Natural killer cell (primary cell): ENCODE measurements around the gene CDC20. TPM values are rescaled to one million over a fixed set of nuclear protein-coding genes. Genes with fewer than 3 reads are reported as not detected.
A peak's percentile ranks its signal among the peaks of the same experiment; 100 is the strongest.

Source experiments
- ATAC-seq, 3 donors: fragments of 150-1000 bp in 2 of 3; fragments of 200-7000 bp in 1 of 3; cut with Tn5 transposase; 1 replicate in 1 of 3; 2 replicates in 2 of 3; pipeline ENCODE4 v1.10.0; 2021; ENCODE audit warnings: mild to moderate bottlenecking in 2 of 3, moderate library complexity in 2 of 3
- DNase-seq, 2 donors: peaks; one replicate each; pipeline versions ENCODE4 v3.0.0 to v3.0.0-alpha.2; 2013 to 2021; ENCODE audit warnings: mixed read lengths in 1 of 2
- H3K27ac ChIP-seq: one replicate; pipeline ENCODE4 v1.5.1; 2013; ENCODE audit warnings: mild to moderate bottlenecking, low read length
- H3K27me3 ChIP-seq: one replicate; pipeline ENCODE4 v1.6.1; 2013; ENCODE audit warnings: low read length; ENCODE audit not compliant: control insufficient read depth, insufficient read depth
- H3K36me3 ChIP-seq: one replicate; pipeline ENCODE4 v1.6.1; 2013; ENCODE audit warnings: low read length; ENCODE audit not compliant: control insufficient read depth, insufficient read depth
- H3K4me1 ChIP-seq: one replicate; pipeline ENCODE4 v1.6.1; 2013; ENCODE audit warnings: low read length; ENCODE audit not compliant: control insufficient read depth, insufficient read depth
- H3K4me3 ChIP-seq: one replicate; pipeline ENCODE4 v1.5.1; 2013; ENCODE audit warnings: low read length
- H3K9me3 ChIP-seq: one replicate; pipeline ENCODE4 v1.6.1; 2013; ENCODE audit warnings: low read length; ENCODE audit not compliant: control insufficient read depth, insufficient read depth
- H3K27ac Mint-ChIP-seq, 2 donors: one replicate each; pipeline ENCODE4 v1.8.0; 2022; ENCODE audit warnings: mild to moderate bottlenecking in 2 of 2, mixed read lengths in 2 of 2, moderate library complexity in 1 of 2
- H3K27me3 Mint-ChIP-seq, 2 donors: one replicate each; pipeline ENCODE4 v1.8.0; 2022; ENCODE audit warnings: low read depth in 2 of 2, mixed read lengths in 2 of 2
- H3K36me3 Mint-ChIP-seq: one replicate; pipeline ENCODE4 v1.8.0; 2022; ENCODE audit warnings: mixed read lengths
- H3K4me1 Mint-ChIP-seq, 2 donors: one replicate each; pipeline ENCODE4 v1.8.0; 2022; ENCODE audit warnings: mixed read lengths in 2 of 2
- H3K4me3 Mint-ChIP-seq: one replicate; pipeline ENCODE4 v1.8.0; 2022; ENCODE audit warnings: mild to moderate bottlenecking, moderate library complexity, mixed read lengths
- H3K9me3 Mint-ChIP-seq, 2 donors: one replicate each; pipeline ENCODE4 v1.8.0; 2022; ENCODE audit warnings: mixed read lengths in 2 of 2
- CTCF ChIP-seq: fragments of 200-600 bp; IDR thresholded peaks from one replicate; pipeline ENCODE4 v1.8.0; 2022; ENCODE audit warnings: antibody characterized with exemption
- WGBS: methylation state at CpG from one replicate; pipeline ENCODE4 v1.1.7; 2013; ENCODE audit warnings: missing lambda C conversion rate; ENCODE audit not compliant: insufficient coverage; 5-methylcytosine and 5-hydroxymethylcytosine counted together
- intact Hi-C: fragments of 100-400 bp; cut with micrococcal nuclease; formaldehyde crosslinking; loops from one replicate; pipeline ENCODE4 v1.14.2; 2022
- total RNA-seq, 4 donors: library from RNA; stranded (reverse); fragments of 120-200 nt in 1 of 4; gene quantifications; one replicate each; pipeline versions ENCODE4 v1.2.3 to v1.2.4, GENCODE V29; 2013 to 2022

Gene CDC20
- total RNA-seq, 3 donors from 2014 or later (not counting 1 experiment from before 2014, with no cell fraction given), result 0.50 to 2.4 (median 0.96) TPM

- Histone ChIP-seq H3K4me1 (no peaks in the 10 kb centered on the region), H3K27ac (no peak overlapping the region), H3K27me3 (no peaks in the 10 kb centered on the region), H3K9me3 (no peaks in the 10 kb centered on the region), H3K4me3 (no peak overlapping the region), H3K36me3 (no peaks in the 10 kb centered on the region)
- WGBS, result 94% methylated on average over 16 of the region's 16 CpGs
- Mint-ChIP-seq H3K9me3 (no peaks in the 10 kb centered on the region), H3K4me3 (no peak overlapping the region), H3K27ac (peak overlapping the region in 1 of 2 donors; percentile 35), H3K27me3 (no peaks in the 10 kb centered on the region), H3K36me3 (no peaks in the 10 kb centered on the region), H3K4me1 (peaks cover 0 to 12% of the 10 kb centered on the region in 2 donors)
- DNase-seq (no peak), ATAC-seq (no peak)
- TF ChIP-seq CTCF, result no peak
- intact Hi-C loops, result no loop called here
Observed at GRCh38 chr1:43316738-43317520, 41.9 kb upstream of the CDC20 start.

GRCh38 chr1:43317817-43318471 lies 40.8 kb upstream of the CDC20 start:
- Mint-ChIP-seq H3K36me3 (no peaks in the 10 kb centered on the region), H3K9me3 (no peaks in the 10 kb centered on the region), H3K27me3 (no peaks in the 10 kb centered on the region), H3K27ac (no peak overlapping the region), H3K4me1 (peaks cover 0 to 12% of the 10 kb centered on the region in 2 donors), H3K4me3 (no peak overlapping the region)
- Histone ChIP-seq H3K27me3 (no peaks in the 10 kb centered on the region), H3K4me3 (no peak overlapping the region), H3K27ac (no peak overlapping the region), H3K36me3 (no peaks in the 10 kb centered on the region), H3K9me3 (no peaks in the 10 kb centered on the region), H3K4me1 (no peaks in the 10 kb centered on the region)
- 90% methylated on average over 15 of the region's 15 CpGs for WGBS
- no peak for DNase-seq
- intact Hi-C loops, result no loop called here
- ATAC-seq, result no peak
- no peak for TF ChIP-seq CTCF

GRCh38 chr1:43318831-43319230 lies 40.0 kb upstream of the CDC20 start:
- WGBS, result 83% methylated on average over 3 of the region's 4 CpGs
- Mint-ChIP-seq H3K27me3 (no peaks in the 10 kb centered on the region), H3K9me3 (no peaks in the 10 kb centered on the region), H3K36me3 (no peaks in the 10 kb centered on the region), H3K27ac (no peak overlapping the region), H3K4me3 (no peak overlapping the region), H3K4me1 (peaks cover 0 to 12% of the 10 kb centered on the region in 2 donors)
- no peaks in the 10 kb centered on the region for H3K4me1 ChIP-seq
- intact Hi-C loops, result no loop called here
- ATAC-seq (no peak), DNase-seq (no peak)
- no peaks in the 10 kb centered on the region for H3K9me3 ChIP-seq
- no peaks in the 10 kb centered on the region for H3K36me3 ChIP-seq
- no peaks in the 10 kb centered on the region for H3K27me3 ChIP-seq
- TF ChIP-seq CTCF, result no peak
- no peak overlapping the region for H3K27ac ChIP-seq
- H3K4me3 ChIP-seq, result no peak overlapping the region
